Activated CD8-positive, alpha-beta memory T cell treated with anti-CD3 and anti-CD28 coated beads, Interleukin-2, amount 50 U/mL, for 24 hours (primary cell): Measurements from ENCODE around the gene DHRS1.

Source experiments
- DNase-seq: peaks from one replicate; pipeline ENCODE4 v3.0.0-alpha.2; 2020; ENCODE audit errors: extremely low read depth

Gene DHRS1

DNA sequence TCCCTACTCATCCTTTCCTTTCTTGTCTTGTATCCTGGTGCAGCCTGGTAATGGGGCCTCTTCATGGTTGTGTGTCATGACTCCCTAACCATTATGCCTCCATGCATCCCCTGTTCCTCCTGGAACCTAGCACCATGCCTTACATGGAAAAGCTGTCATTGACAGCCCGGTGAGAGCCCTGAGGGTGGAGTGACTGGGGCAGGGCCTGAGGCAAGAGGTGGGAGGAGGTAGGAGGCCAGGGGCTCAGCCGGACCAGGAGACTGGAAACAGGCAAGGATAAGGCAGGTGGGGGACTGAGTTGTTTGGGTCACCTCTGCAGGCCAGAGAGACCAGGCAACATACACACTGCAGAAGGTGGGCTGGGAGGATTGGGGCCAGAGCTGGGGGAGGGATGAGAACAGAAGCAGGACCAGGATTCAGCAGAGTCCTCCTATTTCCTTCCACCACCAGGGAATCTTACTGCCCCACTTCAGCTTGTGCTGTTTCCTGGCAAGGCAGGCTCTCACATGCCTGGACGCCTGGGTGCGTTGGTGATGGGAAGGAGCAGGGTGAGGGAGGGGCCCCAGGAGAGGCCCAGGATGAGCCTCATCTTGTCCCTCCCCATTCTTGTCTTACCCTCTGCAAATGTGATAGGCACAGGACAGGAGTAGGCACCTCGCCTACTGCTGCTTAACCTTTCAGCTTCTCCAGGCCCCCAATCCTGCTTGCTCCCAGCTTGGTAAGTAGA lies 10.1 kb upstream of the DHRS1 start, which contains the start of gene LTB4R2:
Gene LTB4R2, plus strand, starts transcription at position 603 of the 727 bp plus-strand sequence. CDS start 525 bp downstream, outside the sequence.
- DNase-seq = no peak

DNA sequence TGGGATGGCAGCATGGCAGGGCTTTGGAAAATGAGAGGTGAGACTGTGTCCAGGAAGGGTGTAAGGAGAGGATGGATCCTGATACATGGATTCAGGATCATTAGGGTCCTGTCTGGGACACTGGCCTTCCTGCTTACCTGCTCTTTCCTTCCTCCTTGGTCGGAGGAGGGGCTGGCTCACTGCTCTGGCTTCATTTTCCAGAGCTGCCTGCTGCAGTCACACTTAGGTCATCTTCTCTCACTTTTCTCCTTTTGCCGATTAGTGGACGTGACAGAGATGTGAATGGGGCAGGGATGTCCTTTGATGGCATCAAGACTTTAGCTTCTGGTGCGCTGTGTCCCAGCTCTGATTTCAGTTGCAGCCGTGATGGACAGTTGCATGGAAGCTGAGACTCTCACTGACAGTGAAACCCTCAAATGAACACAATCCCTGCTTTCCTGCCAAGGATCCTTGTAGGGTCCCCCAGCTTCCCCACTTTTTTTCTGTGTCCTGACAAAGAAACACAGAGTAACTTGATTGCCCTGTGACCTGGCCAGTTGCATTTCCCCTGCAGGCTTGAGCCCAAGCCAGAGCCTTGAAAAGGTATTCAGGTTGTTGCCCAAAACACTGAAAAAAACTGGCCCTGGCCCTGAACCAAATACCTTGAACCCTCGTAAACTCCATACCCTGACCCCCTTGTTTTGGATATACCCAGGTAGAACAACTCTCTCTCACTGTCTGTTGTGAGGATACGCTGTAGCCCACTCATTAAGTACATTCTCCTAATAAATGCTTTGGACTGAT lies 9.0 kb upstream of the DHRS1 start:
- no peak for DNase-seq

DNA sequence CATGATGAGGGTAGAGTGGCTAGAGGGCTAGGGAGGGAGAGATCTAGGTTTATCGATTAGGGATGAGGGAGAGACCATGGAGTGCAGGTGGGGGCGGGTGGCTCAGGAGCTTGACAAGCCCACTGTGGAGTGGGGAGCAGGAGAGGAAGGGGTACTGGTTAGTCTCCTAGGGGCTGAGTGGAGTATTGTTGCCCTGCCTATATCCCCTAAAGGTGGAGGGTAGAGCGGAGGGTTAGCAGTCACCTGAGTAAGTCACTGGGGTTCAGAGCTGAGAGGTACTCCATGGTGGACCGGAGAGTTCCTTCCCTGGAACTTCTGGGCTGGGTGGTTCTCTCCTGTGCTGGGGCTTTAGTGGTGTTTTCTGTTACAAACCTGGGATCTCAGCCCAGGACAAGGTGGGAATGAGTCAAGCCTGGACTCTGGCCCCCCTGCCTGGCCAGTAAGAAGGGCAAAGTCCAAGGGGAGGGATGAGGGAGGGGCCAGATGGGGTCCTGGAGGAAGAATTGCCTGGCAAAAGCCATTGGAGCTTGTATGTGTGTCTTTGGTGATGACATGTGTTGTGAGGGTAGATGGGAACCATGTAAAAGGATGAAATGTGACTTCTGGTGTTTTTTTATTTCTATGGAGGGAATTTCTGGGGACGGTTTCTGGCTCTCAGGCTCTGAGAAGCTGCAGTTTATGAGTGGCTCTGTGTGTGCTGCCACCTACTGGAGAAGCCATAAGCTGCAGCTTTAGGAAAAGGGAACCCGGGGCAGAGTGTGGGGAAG lies 8.2 kb upstream of the DHRS1 start, which contains the start of gene CIDEB:
Gene CIDEB, minus strand, starts transcription at position 403 of the 767 bp plus-strand sequence. Its CDS starts 119 bp downstream, at position 284.
- no peak for DNase-seq

DNA sequence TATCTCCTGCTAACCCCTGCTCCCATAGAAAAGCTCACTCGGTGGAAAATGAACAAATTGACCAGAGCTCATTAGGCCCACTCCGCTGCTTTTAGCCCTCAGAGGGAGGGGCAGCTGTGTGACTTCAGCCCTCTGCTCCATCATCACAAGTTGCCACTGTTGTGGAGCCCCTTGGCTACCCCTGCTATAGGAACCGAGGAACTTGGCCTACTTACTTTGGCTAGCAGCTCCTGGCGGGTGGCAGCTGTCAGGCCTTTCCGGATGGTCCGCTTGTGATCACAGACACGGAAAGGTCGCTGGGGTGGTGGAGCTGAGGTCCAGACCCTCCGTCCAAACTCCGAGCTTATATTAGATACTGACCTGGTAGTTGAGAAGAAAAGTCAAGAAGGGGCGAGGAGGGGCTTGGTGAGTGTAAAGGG lies 7.6 kb upstream of the DHRS1 start:
- DNase-seq = no peak

DNA sequence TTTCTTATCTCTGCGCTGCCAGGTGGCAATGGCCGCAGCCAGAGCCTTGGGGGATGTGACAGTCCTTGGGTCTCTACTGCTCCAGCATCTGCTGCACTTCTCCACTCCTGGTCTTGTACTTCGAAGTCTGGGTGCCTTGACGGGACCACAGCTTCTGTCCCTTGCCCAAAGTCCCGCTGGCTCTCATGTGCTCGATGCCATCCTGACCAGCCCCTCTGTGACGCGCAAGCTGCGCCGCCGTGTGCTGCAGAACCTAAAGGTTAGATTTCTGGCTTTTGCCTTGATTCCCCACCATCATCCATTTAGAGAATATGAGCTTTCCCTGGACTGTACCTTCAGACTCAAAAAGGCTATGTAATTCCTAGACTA lies 4.4 kb upstream of the DHRS1 start:
- DNase-seq = no peak

DNA sequence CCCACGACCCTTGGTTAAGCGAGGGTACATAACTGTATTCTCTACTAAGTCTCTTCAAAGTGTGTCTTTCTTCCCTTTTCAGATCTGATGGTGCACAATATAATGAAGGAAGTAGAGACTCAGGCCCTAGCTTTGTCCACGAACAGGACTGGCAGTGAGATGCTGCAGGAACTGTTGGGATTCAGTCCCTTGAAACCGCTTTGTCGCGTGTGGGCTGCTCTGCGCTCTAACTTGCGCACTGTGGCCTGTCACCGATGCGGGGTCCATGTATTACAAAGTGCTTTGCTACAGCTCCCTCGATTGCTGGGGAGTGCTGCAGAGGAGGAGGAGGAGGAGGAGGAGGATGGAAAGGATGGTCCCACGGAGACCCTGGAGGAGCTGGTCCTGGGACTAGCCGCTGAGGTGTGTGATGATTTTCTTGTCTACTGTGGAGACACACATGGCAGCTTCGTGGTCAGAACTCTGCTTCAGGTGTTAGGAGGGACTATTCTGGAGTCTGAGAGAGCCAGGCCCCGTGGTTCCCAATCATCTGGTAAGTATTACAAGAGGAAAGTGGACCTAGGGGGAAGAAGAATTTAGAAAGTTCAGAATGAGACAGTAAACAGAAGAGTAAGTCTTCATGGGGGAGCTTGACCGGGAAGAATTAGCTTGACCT lies 873 bp upstream of the DHRS1 start:
- DNase-seq = no peak

DNA sequence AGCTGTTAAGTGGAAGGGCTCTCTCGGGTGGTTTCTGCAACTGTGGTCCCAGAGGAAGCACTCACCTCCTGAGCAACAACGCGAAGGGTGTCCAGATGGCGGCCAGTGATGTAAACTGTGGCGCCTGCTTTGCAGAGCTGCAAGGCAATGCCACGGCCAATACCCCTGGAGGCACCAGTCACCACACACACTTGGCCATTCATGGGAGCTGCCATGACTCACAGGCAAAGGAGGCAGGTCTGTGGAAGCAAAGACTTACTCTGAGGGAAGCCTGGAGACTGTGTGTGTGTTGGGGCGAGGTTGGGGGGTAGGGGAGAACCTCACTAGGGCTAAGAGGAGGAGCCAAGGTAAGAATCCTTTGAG lies 707 bp downstream of the DHRS1 start:
- no peak for DNase-seq

DNA sequence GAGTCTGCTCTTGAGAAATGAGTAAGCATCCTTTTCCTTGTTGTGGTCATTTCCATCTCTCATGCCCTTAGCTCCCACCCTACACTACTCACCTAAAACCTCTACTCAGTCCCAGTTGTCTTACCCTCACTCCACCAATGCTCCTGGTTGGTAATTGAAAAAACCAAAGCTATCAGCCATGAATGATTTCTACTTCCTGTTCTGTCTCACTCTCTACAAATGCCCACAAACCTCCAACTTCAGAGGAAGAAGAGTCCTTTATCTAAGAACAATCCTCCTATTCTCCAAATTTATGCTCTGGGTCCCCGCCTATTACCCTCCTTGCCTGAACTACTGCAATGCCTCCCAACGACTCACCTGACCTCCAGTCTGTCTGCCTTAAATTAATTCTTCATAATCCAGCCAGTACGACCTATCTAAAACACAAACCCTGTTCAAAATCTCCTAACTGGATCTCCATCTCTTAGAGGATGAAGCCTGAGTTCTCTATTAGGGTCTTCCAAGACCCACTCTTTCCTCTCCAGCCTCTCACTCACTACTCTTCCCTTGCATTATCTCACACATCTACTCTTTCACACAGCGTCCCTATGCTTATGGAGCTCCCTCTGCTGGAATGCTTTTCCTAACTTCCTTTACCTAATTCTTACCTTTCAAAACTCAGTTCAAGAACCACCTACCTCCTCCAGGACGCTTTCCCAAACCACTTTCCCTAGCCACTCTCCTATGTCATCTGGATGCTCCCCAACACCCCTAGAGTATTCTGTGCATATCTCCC lies 2.2 kb downstream of the DHRS1 start:
- no peak for DNase-seq

DNA sequence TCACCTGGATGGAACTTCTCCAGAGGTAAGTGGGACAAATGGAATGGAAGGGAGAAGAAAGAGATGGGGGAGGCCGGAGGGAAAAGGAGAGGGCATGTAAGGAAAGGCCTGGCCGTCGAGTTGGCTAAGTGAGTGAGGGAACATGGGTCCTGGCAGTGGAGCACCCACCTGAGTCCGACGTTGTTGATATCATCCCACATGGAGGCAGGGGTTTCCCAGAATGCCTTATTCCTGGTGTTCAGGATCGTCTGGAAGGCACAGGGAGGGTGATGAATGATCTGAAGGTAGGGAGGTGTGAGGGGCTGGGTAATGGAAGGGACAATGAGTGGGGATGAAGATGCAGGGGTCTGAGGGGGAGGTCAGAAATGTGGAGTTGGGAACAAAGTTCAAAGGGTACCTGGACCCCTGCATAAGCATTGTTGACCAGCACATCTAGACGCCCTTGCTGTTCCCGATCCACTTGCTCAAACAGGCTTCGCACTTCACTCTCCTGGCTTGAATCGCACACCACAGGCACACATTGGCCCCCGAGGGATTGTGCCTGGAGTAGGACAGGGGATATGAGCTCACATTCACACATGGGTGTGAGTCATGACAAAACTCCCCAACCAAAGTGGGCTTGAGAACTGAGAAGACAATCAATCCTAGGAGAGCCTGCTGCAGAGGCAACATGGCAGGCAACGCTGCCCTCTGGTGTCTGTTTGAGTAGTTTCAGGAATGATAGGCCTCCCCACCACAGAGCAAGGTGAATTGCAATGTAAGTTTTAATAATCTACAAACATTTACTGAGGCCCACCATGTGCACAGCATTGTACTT lies 3.0 kb downstream of the DHRS1 start:
- DNase-seq = peak; percentile 57

DNA sequence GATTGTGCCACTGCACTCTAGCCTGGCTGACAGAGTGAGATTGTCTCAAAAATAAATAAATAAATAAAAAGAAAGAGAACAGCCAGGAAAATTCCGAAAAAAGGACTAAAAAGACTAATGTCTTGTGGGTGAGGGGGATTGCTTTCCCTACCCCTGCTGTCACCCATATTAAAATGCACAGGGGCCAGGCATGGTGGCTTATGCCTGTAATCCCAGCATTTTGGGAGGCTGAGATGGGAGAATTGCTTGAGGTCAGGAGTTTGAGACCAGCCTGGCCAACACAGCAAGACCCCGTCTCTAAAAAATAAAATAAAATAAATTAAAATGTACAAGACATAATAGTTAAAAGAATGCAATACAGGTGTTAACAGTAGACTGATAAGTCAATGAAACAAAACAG lies 6.1 kb downstream of the DHRS1 start:
- no peak for DNase-seq

DNA sequence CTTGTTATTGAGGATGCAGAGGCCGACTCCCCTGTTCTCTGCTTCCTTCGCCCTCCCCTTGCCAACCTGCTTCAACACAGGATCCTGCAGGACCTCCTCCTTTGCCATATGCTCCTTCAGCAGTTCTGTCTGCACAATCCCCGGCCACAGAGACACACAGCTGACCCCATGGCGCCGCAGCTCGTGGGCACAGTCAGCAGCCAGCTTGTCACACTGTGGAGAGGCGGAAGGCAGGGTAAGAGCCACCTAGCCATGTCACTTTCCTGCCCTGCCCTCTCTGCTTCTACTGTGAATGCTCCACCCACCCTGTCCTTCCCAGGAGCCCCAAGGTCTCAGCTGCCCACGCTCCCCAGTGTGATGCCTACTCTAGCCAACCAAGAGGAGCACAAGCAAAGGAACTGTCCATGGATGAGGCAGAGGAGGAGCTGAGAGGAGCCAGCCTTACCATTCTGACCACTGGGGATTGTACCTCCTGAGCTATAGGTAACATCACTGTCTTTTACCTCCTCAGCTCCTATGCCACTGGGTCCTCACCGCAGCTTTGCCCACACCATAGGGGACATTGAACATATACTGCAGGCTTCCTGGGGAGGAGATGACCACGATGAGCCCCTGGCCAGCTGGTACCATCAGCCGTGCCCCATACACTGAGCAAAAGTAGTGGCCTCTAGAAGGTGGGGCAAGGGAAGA lies 7.3 kb downstream of the DHRS1 start:
- DNase-seq = no peak

DNA sequence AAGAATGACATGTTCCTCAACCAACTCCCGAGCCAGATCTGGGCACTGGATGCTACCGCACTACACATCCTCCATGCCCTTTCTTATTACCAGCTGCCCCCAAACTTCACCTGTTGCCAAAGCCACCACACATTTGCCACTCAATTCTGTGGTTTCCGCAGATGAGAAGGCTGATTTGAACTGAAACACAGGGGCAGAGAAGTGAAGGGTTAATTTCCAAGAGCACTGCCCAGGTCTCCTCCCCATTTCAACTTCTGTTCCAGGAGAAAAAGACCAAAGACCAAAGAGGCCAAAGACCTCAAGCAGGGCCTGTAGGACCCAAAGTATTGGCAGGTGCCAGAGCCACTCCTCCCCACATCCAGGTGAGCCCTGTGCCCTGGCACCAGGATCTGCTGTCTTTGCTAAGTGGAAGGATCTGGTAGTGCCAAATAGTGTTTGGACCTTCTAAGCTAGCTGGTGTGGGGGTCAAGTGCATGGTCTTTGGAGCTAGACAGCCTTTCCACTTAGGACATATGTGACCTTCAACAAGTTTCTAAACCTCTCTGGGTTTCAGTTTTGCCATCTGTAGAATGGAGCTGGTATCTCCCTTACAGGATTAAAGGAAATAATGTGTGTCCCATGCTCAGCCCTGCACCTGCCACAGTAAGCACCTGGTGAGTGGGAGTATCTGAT lies 8.0 kb downstream of the DHRS1 start:
- no peak for DNase-seq

DNA sequence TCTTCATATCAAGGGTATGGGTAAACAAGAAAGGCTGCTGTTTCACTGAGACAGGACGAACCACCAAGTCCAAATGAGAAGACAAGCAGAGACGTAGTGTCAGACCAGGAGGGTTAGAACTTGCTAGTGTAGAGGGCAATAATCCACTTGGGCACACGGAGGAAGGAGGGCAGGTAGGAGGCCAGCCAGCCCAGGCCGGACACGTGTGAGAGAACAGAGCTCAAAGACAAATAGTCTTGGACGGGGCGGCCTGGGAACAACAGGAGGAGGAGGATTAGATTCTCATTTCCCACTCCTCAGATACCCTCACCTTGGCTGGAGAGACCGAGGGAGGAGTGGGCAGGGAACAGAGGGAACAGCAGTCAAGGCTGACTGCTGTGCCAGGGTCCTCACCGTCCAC lies 8.8 kb downstream of the DHRS1 start:
- no peak for DNase-seq

DNA sequence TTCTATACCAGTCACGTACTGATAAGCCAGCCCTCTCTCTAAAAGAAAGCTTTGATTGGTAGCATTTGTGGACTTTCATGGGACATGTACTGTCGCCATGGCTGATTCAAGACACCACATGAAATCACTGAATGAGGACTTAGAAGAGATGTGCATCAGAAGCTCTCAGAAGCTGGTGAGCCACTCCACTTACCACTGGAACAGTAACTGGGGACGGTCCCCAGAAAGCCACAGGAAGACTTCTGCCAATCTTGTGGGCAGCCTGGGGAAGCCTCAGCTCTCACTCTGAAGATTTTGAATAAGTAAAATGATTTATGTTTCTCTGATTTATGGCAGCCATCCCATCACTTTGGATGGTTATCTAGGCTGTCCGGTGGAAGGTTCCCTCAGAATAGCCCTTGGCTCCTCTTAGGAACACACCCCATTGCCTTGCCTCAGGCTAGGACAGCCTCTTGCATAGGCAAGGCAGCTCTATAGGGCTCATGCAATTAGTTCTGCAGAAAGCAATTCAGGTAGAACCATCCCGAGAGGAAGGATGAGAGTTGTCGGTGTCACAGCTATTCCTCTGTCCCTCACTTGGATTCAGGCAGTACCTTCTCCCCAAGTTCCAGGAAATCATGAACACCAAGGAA lies 9.8 kb downstream of the DHRS1 start:
- no peak for DNase-seq

DNA sequence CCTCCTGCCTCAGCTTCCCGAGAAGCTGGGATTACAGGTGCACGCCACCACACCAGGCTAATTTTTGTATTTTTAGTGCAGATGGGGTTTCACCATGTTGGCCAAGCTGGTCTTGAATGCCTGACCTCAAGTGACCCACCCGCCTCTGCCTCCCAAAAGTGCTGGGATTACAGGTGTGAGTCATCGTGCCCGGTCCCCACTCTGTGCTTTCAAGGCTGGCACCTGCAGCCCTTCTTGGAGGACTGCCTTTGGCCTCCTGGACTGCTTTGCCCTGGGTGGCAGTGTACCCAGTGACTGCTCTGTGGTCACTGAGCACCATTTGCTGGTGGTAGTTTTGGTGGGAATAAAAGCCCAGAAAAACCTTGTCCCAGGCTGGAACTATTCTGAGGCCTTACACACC lies 12.6 kb downstream of the DHRS1 start:
- no peak for DNase-seq

DNA sequence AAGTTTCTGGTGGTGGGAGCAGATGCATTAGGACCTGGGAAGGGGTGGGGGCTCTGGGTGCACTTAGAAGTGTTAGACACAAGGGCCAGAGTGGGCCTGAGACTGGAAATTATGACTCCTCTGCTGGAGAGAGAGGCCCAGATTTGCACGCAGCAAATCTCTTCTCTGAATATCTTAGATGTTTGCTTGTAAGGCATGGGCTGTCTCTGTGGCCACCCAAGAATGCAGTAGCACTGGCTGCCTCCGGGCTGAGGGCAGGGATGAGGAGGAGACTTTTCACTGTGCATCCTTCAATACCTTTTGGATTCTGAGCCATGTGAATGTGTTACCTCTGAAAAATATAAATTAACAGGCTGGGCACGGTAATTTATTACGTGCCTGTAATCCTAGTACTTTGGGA lies 14.2 kb downstream of the DHRS1 start:
- no peak for DNase-seq

DNA sequence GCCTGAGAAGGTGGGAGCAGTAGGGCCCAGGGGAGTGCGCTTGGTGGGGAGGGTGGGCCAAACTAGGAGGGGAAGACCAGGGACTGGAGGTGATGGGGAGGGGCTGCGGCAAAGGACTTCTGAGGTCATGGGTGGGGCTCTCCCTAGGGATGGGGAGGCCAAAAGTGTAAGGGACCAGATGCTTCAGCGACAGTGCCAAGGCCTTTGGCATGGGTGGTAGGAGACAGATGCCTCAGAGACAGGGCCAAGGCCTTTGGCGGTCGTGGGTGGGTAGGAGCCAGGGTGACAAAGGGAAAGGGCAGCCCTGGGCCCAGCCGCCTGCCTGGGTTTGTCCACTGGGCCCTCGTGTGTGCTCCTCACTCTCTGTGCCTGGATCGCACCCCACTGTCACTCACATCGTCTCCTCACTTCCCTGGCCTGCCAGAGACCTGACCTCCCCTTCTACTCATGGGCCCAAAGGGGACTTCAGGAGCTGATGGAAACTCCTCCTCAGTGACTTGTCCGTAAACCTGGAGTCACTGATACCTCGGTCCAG lies 15.0 kb downstream of the DHRS1 start:
- DNase-seq = no peak

DNA sequence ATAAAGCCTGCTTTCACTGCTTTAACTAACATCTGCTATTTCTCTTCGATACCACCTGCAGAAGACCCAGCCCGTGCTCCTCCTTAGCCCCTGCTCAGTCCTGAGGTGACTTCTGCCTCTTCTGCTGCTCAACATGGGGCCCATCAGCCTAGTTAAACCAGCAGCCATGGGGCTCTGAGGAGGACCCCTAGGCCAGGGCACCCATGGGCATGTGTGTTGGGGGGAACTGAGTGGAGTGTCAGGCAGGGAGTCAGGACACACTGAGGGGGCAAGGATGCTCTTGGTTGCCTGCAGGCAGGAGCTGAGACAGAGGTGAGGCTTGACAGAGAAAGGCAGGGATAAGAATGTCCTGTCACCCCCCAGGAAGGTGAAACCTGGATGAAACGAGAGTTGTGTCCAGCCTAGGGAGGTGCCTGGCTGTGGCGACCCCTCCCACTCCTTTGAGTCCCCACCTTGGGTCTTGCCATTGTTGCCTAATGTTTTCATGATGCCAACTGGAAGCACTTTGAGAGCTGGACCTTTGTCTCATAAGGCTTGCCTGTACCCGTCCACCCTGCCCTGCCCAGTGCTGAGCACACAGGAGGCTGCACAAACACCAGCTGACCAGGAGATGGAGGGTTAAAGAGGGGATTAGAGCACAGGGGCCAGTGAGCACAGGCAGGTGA lies 15.7 kb downstream of the DHRS1 start:
- DNase-seq = no peak
